ENCODE results near the gene KRT6C. TPM values are rescaled to one million over a fixed set of nuclear protein-coding genes. Genes with fewer than 3 reads are reported as not detected.

The KRT6C gene
- total and polyA plus RNA-seq, 4 donors = 0.08 to 0.10 TPM; not detected in 2

DNA sequence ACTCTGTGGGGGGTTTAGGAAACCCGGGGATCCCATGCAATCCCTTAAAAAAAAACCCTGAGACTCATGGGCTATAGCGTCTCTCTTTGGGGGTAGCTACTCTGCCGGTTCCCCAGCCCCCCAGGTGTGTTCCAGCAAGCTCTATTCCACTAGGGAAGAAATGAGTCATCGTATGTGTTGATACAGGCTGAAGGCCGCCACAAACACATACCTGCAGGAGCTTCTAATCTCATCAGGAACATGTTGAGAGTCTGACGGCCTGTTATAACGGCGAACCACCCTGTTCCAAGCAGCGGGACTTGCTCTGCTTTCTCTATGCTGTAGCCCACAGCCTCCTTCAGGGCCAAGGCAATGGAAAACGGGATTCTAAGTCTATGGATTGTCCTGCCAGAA lies 47.6 kb upstream of the KRT6C start:
- Histone ChIP-seq H3K4me1 (ENCODE audit: control insufficient read depth in 5 of 5, insufficient read depth in 5 of 5, low read length in 5 of 5) (peaks cover 0 to 4% (median 0%) of the 10 kb centered on the region in 5 donors), H3K4me3 (no peak overlapping the region), H3K9me3 (ENCODE audit: control insufficient read depth in 4 of 4, insufficient read depth in 3 of 4, low read length in 3 of 4) (peaks cover 0 to under 1% (median 0%) of the 10 kb centered on the region in 4 donors), H3K27ac (ENCODE audit: low read depth in 1 of 2, low read length in 1 of 2) (no peak overlapping the region), H3K36me3 (ENCODE audit: control insufficient read depth in 4 of 4, insufficient read depth in 4 of 4, low read length in 4 of 4) (no peaks in the 10 kb centered on the region), H3K27me3 (ENCODE audit: control insufficient read depth in 3 of 3, insufficient read depth in 3 of 3, low read length in 2 of 3) (peaks cover 0 to 4% (median 0%) of the 10 kb centered on the region in 3 donors), H3K9ac (ENCODE audit: insufficient read depth in 1 of 2, low read length in 2 of 2) (no peak overlapping the region)
- DNase-seq = no peak
- WGBS, 2 donors = 76 to 84% methylated on average over 10 of the region's 10 CpGs
- no peak for ATAC-seq (ENCODE audit: insufficient read depth, low FRiP score)
- TF ChIP-seq, protein P1, sequence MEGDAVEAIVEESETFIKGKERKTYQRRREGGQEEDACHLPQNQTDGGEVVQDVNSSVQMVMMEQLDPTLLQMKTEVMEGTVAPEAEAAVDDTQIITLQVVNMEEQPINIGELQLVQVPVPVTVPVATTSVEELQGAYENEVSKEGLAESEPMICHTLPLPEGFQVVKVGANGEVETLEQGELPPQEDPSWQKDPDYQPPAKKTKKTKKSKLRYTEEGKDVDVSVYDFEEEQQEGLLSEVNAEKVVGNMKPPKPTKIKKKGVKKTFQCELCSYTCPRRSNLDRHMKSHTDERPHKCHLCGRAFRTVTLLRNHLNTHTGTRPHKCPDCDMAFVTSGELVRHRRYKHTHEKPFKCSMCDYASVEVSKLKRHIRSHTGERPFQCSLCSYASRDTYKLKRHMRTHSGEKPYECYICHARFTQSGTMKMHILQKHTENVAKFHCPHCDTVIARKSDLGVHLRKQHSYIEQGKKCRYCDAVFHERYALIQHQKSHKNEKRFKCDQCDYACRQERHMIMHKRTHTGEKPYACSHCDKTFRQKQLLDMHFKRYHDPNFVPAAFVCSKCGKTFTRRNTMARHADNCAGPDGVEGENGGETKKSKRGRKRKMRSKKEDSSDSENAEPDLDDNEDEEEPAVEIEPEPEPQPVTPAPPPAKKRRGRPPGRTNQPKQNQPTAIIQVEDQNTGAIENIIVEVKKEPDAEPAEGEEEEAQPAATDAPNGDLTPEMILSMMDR (IDR thresholded peaks at IDR 0.05; ENCODE audit: control extremely low read depth, extremely low read depth) = no peak

DNA sequence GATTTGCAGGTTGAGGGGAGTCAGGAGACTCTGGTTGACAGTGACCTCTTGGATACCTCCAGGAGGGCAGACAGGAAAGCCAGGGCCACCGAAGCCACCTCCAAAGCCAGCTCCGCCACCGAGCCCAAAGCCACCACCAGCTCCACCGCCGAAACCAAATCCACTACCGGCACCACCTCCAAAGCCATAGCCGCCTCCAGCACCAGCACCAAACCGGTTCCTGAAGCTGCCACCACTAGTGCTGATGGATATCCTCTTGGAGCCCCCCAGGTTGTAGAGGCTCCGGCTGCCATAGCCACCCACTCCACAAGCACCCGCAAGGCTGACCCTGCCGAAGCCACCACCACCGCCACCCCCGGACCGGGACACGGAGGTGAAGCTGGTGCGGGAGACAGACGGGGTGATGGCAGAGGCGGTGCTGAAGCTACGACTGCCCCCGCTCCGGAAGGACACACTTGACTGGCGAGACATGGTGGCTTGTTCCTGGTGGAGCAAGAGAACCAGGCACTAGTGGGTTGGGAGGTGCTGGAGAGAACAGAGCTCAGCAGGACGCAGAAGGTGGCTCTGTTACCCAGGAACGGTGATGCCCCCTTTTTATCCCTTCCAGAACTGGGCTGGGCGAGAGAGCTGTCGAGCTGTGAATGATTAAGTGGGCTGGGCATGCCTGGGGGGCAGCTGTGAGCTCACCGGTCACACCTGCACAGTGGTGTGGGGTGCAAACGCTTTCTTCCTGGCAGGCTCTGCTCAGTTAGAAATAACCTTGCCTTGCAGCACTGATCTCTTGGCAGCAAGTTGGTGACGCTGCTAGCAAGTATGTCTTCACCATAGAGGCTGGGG lies 46.4 kb upstream of the KRT6C start, which contains the start of gene KRT5:
Gene KRT5, minus strand, starts transcription at position 569 of the 837 bp plus-strand sequence. Its CDS starts 98 bp downstream, at position 471.
- H3K9me3 ChIP-seq (ENCODE audit: control insufficient read depth in 4 of 4, insufficient read depth in 3 of 4, low read length in 3 of 4) = peaks cover 0 to 3% (median 0%) of the 10 kb centered on the region in 4 donors
- 84 to 88% methylated on average over 29 of the region's 29 CpGs for WGBS, 2 donors
- H3K4me3 ChIP-seq = no peak within 1 kb of the TSS
- H3K27ac ChIP-seq (ENCODE audit: low read depth in 1 of 2, low read length in 1 of 2) = no peak within 1 kb of the TSS
- no peak within 1 kb of the TSS for H3K9ac ChIP-seq (ENCODE audit: insufficient read depth in 1 of 2, low read length in 2 of 2)
- H3K4me1 ChIP-seq (ENCODE audit: control insufficient read depth in 5 of 5, insufficient read depth in 5 of 5, low read length in 5 of 5) = peaks cover 0 to 4% (median 0%) of the 10 kb centered on the region in 5 donors
- TF ChIP-seq, protein P1 (IDR thresholded peaks at IDR 0.05; ENCODE audit: control extremely low read depth, extremely low read depth) = no peak
- no peaks in the 10 kb centered on the region for H3K36me3 ChIP-seq (ENCODE audit: control insufficient read depth in 4 of 4, insufficient read depth in 4 of 4, low read length in 4 of 4)
- H3K27me3 ChIP-seq (ENCODE audit: control insufficient read depth in 3 of 3, insufficient read depth in 3 of 3, low read length in 2 of 3) = peaks cover 0 to 4% (median 0%) of the 10 kb centered on the region in 3 donors
- ATAC-seq (ENCODE audit: insufficient read depth, low FRiP score) (no peak), DNase-seq (no peak)

DNA sequence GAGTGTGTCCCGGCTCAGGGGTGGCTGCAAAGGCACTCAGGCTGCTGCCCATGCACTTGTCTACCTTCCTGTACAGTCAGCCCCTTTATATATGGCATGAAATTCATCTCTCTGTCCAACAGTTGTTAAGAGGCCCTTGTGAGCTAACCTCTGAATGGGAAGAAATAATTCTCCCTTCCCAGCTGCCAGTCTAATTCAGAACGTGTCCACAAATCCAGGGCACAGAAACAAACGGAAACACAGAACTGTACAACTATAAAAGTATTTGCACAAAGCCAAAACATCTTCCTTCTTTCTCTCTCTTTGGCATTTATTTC lies 45.7 kb upstream of the KRT6C start:
- 71 to 82% methylated on average over 3 of the region's 3 CpGs for WGBS, 2 donors
- ATAC-seq (ENCODE audit: insufficient read depth, low FRiP score) (no peak), DNase-seq (no peak)
- Histone ChIP-seq H3K27me3 (ENCODE audit: control insufficient read depth in 3 of 3, insufficient read depth in 3 of 3, low read length in 2 of 3) (peaks cover 0 to 4% (median 0%) of the 10 kb centered on the region in 3 donors), H3K4me3 (no peak overlapping the region), H3K9me3 (ENCODE audit: control insufficient read depth in 4 of 4, insufficient read depth in 3 of 4, low read length in 3 of 4) (peaks cover 0 to 3% (median 0%) of the 10 kb centered on the region in 4 donors), H3K9ac (ENCODE audit: insufficient read depth in 1 of 2, low read length in 2 of 2) (no peak overlapping the region), H3K36me3 (ENCODE audit: control insufficient read depth in 4 of 4, insufficient read depth in 4 of 4, low read length in 4 of 4) (no peaks in the 10 kb centered on the region), H3K27ac (ENCODE audit: low read depth in 1 of 2, low read length in 1 of 2) (no peak overlapping the region), H3K4me1 (ENCODE audit: control insufficient read depth in 5 of 5, insufficient read depth in 5 of 5, low read length in 5 of 5) (peaks cover 0 to 3% (median 0%) of the 10 kb centered on the region in 5 donors)
- TF ChIP-seq, protein P1 (IDR thresholded peaks at IDR 0.05; ENCODE audit: control extremely low read depth, extremely low read depth) = no peak
